Measurements from ENCODE around the gene PLAC8. TPM values are rescaled to one million over a fixed set of nuclear protein-coding genes. Genes with fewer than 3 reads are reported as not detected.

The PLAC8 gene
- total RNA-seq, 4 donors from 2014 or later: 0.39 to 0.88 TPM; not detected in 2

DNA sequence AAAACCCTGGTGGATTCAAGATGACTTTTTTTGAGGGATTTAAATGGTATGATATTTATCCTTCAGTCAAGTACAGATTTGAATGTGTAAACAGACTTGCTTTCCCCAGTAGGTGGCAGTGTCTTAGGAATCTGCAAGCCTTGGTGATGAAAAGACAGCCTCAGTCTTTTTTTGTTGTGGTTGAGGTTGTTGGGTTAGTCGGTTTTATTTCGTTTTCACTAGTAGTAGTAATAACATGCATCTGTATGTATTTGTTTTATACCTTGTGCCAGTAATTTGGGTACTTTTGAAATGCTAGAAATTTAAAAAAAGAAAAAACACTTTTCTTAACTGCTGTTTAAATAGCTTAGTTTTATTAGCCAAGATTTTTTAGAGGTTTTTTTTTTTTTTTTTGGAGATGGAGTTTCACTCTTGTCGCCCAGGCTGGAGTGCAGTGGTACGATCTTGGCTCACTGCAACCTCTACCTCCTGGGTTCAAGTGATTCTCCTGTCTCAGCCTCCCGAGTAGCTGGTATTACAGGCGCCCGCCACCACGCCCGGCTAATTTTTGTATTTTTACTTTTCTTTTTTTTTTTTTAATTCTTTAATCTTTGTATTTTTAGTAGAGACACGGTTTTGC, 40.3 kb downstream of the PLAC8 start:
- H3K4me3 ChIP-seq (ENCODE audit: low read depth, poor library complexity, severe bottlenecking): no peak overlapping the region
- 76 to 78% methylated on average over 10 of the region's 10 CpGs for WGBS, 2 donors
- no peak for TF ChIP-seq POLR2A (IDR thresholded peaks at IDR 0.05)
- TF ChIP-seq, protein P1, sequence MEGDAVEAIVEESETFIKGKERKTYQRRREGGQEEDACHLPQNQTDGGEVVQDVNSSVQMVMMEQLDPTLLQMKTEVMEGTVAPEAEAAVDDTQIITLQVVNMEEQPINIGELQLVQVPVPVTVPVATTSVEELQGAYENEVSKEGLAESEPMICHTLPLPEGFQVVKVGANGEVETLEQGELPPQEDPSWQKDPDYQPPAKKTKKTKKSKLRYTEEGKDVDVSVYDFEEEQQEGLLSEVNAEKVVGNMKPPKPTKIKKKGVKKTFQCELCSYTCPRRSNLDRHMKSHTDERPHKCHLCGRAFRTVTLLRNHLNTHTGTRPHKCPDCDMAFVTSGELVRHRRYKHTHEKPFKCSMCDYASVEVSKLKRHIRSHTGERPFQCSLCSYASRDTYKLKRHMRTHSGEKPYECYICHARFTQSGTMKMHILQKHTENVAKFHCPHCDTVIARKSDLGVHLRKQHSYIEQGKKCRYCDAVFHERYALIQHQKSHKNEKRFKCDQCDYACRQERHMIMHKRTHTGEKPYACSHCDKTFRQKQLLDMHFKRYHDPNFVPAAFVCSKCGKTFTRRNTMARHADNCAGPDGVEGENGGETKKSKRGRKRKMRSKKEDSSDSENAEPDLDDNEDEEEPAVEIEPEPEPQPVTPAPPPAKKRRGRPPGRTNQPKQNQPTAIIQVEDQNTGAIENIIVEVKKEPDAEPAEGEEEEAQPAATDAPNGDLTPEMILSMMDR (IDR thresholded peaks at IDR 0.05): no peak
- DNase-seq (ENCODE audit: low spot score in 2 of 2): peak in 1 of 2 donors; percentile 32
- intact Hi-C loops (cut with DNase I; ENCODE audit: low total_unique reads): loop anchor here (5.0 kb wide), 1 partner anchor 188 kb away; no protein-coding TSS in a partner anchor

DNA sequence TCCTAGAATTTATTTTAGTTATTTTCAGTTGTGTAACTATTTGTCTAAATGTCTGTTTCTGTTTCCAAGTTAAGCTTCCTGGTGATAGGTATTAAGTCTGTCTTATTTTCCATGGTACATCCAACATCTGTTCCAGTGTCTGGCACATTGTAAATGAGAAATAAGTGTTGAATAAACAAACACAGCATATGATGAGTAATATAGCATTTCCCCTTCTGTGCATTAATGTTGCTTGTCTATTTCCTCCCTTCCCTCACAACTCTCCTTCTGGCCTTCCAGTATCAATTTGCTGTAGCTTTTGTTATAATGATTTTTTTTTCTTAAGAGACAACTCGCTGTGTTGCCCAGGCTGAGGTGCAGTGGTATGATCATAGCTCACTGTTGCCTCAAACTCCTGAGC, 43.4 kb downstream of the PLAC8 start:
- intact Hi-C loops (cut with DNase I; ENCODE audit: low total_unique reads): loop anchor here (5.0 kb wide), 1 partner anchor 191 kb away; no protein-coding TSS in a partner anchor
- no peak for DNase-seq (ENCODE audit: low spot score in 2 of 2)
- WGBS, 2 donors: 96% methylated on average over 1 of the region's 1 CpG
- TF ChIP-seq POLR2A (IDR thresholded peaks at IDR 0.05): no peak
- TF ChIP-seq, protein P1 (IDR thresholded peaks at IDR 0.05): no peak
- no peak overlapping the region for H3K4me3 ChIP-seq (ENCODE audit: low read depth, poor library complexity, severe bottlenecking)

DNA sequence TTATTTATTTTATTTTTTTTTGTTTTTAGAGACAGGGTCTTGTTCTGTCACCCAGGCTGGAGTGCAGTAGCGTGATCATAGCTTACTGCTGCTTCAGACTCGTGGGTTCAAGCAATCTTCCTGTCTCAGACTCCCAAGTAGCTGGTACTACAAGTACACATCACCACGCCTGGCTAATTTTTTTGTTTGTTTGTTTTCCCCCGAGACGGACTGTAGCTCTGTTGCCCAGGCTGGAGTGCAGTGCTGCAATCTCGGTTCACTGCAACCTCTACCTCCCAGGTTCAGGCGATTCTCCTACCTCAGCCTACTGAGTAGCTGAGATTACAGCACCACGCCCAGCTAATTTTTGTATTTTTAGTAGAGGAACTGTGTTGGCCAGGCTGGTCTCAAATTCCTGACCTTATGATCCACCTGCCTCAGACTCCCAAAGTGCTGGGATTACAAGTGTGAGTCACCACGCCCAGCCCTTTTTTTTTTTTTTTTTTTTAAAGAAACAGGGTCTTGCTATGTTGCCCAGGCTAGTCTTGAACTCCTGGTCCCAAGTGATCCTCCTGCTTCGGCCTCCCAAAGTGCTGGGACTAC, 47.4 kb downstream of the PLAC8 start:
- 93 to 95% methylated on average over 10 of the region's 10 CpGs for WGBS, 2 donors
- intact Hi-C loops (cut with DNase I; ENCODE audit: low total_unique reads): no loop called here

DNA sequence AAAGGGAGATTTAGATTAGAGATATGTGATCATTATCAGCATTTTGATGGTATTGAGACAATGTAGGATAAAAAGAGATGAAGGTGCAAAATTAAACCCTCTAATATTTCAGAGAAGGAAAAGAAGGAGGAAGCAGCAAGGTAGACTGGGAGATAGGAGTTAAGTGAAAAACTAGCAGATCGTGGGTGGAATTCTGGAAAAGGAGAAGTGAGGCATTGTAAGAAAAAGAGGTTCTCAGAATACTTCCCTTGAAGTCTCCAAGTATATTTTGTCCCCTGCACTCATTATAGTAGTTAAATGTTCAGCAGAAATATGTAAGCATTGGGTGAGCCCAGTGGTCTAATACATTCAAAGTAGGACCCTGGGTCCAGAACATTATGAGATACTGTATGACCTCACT, 49.3 kb downstream of the PLAC8 start:
- 84 to 88% methylated on average over 1 of the region's 1 CpG for WGBS, 2 donors
- H3K4me3 ChIP-seq (ENCODE audit: low read depth, poor library complexity, severe bottlenecking): no peak overlapping the region
- no peak for DNase-seq (ENCODE audit: low spot score in 2 of 2)
- no peak for TF ChIP-seq POLR2A (IDR thresholded peaks at IDR 0.05)
- TF ChIP-seq, protein P1 (IDR thresholded peaks at IDR 0.05): no peak
- intact Hi-C loops (cut with DNase I; ENCODE audit: low total_unique reads): no loop called here

More for the DNA sequence above, 47.4 kb downstream of the PLAC8 start:
- no peak overlapping the region for H3K4me3 ChIP-seq (ENCODE audit: low read depth, poor library complexity, severe bottlenecking)
- TF ChIP-seq POLR2A (IDR thresholded peaks at IDR 0.05): no peak
- TF ChIP-seq, protein P1 (IDR thresholded peaks at IDR 0.05): no peak
- DNase-seq (ENCODE audit: low spot score in 2 of 2): no peak

DNA sequence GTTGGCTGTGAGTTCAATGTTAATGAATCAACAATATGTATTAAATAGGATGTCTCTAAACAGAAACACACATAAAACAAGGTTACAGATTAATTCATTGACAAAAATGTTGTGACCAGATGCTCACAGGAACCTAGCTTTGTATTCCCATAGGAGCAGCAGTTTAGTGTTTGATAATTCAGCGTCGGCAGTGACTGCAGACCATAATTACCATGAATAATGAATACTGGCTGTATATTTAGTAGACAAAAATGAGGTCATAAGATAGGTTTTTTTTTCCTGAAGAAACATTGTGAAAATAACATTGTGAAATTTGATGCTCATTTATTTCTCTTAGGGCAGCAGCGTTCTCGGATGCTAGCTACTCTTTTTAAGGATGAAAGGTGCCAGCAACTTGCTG, 51.8 kb downstream of the PLAC8 start:
- WGBS, 2 donors: 84 to 87% methylated on average over 4 of the region's 4 CpGs
- intact Hi-C loops (cut with DNase I; ENCODE audit: low total_unique reads): loop anchor here (5.0 kb wide), 1 partner anchor 210 kb away; no protein-coding TSS in a partner anchor
- DNase-seq (ENCODE audit: low spot score in 2 of 2): no peak
- TF ChIP-seq POLR2A (IDR thresholded peaks at IDR 0.05): no peak
- TF ChIP-seq, protein P1 (IDR thresholded peaks at IDR 0.05): no peak
- no peak overlapping the region for H3K4me3 ChIP-seq (ENCODE audit: low read depth, poor library complexity, severe bottlenecking)
